Sigmoid colon (tissue), 4 donors: ENCODE measurements around the gene MUC7.

Experiments
- POLR2AphosphoS5 ChIP-seq, 4 donors: sonication (generic); formaldehyde crosslinking; IDR thresholded peaks; one replicate each; pipeline ENCODE4 v1.6.1; 2017; ENCODE audit warnings: antibody characterized with exemption in 4 of 4
- TF ChIP-seq, protein P1 (sequence below), 4 experiments: fragments of 450-650 bp in 3 of 4; fragments of 200-600 bp in 1 of 4; IDR thresholded peaks; one replicate each; pipeline ENCODE4 v1.5.1; 2016 to 2019; ENCODE audit warnings: antibody characterized with exemption in 4 of 4, mild to moderate bottlenecking in 3 of 4, moderate library complexity in 2 of 4

DNA sequence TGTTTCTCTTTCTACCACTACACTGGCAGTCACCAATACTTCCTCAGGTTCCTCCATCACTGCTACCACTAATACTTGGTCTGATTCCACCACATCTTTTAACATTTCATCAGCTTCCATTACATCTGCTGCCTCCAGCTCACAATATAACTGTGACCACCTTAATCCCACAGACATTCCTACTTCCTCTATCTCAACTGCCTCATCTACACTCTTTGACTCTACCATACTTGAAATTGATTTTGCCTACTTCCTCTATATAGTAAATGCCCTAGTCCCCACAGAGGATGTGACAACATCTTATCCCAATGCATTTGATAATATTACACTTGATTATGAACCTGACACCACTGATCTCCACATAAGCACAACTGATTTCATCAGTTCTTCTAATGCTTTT lies 45.2 kb upstream of the MUC7 start:
- TF ChIP-seq, protein P1, sequence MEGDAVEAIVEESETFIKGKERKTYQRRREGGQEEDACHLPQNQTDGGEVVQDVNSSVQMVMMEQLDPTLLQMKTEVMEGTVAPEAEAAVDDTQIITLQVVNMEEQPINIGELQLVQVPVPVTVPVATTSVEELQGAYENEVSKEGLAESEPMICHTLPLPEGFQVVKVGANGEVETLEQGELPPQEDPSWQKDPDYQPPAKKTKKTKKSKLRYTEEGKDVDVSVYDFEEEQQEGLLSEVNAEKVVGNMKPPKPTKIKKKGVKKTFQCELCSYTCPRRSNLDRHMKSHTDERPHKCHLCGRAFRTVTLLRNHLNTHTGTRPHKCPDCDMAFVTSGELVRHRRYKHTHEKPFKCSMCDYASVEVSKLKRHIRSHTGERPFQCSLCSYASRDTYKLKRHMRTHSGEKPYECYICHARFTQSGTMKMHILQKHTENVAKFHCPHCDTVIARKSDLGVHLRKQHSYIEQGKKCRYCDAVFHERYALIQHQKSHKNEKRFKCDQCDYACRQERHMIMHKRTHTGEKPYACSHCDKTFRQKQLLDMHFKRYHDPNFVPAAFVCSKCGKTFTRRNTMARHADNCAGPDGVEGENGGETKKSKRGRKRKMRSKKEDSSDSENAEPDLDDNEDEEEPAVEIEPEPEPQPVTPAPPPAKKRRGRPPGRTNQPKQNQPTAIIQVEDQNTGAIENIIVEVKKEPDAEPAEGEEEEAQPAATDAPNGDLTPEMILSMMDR (IDR thresholded peaks at IDR 0.05) = no peak
- no peak for TF ChIP-seq POLR2AphosphoS5 (IDR thresholded peaks at IDR 0.05)
